ENCODE measurements around the gene RNF166.

The RNF166 gene

GRCh38 chr16:88706229-88706964 lies at the start of gene RNF166, which contains the start of gene CTU2:
Gene RNF166, minus strand, starts transcription at chr16:88706408. Its CDS starts 83 bp downstream, at chr16:88706325.
Gene CTU2, plus strand, starts transcription at chr16:88706503. Its CDS starts 28 bp downstream, at chr16:88706531.
- TF ChIP-seq YY1 (IDR thresholded peaks at IDR 0.05; ENCODE audit: insufficient read depth, insufficient read length) (no peak), SUZ12 (IDR thresholded peaks at IDR 0.05; ENCODE audit: extremely low read depth, insufficient read depth, insufficient read length) (no peak), ZNF274 (IDR thresholded peaks at IDR 0.05; ENCODE audit: low read depth, low read length) (no peak)
- Histone ChIP-seq H3K9me3 (ENCODE audit: insufficient read depth, low read length) (no peaks in the 10 kb centered on the region), H3K9ac (ENCODE audit: insufficient read length, low read depth) (peak within 1 kb of the TSS; percentile 81), H3K4me3 (ENCODE audit: insufficient read length, low read depth) (peak within 1 kb of the TSS; percentile 87), H3K4me1 (ENCODE audit: insufficient read depth, insufficient read length) (peaks cover 16% of the 10 kb centered on the region), H3K36me3 (ENCODE audit: insufficient read depth, insufficient read length, low read length) (peaks cover 49% of the 10 kb centered on the region), H3K27me3 (ENCODE audit: insufficient read depth, insufficient read length) (peaks cover 10% of the 10 kb centered on the region)
- peak; percentile 78 for DNase-seq (ENCODE audit: low read depth, low spot score)

GRCh38 chr16:88754912-88755744 lies 48.9 kb upstream of the RNF166 start:
- TF ChIP-seq YY1 (IDR thresholded peaks at IDR 0.05; ENCODE audit: insufficient read depth, insufficient read length) (no peak), ZNF274 (IDR thresholded peaks at IDR 0.05; ENCODE audit: low read depth, low read length) (no peak), SUZ12 (IDR thresholded peaks at IDR 0.05; ENCODE audit: extremely low read depth, insufficient read depth, insufficient read length) (no peak)
- Histone ChIP-seq H3K4me3 (ENCODE audit: insufficient read length, low read depth) (no peak overlapping the region), H3K27me3 (ENCODE audit: insufficient read depth, insufficient read length) (peaks cover 5% of the 10 kb centered on the region), H3K9ac (ENCODE audit: insufficient read length, low read depth) (peak overlapping the region; percentile 70), H3K4me1 (ENCODE audit: insufficient read depth, insufficient read length) (peaks cover 42% of the 10 kb centered on the region), H3K36me3 (ENCODE audit: insufficient read depth, insufficient read length, low read length) (peaks cover 47% of the 10 kb centered on the region), H3K9me3 (ENCODE audit: insufficient read depth, low read length) (no peaks in the 10 kb centered on the region)
- peak; percentile 50 for DNase-seq (ENCODE audit: low read depth, low spot score)

- Histone ChIP-seq H3K9ac (ENCODE audit: insufficient read length, low read depth) (peak overlapping the region; percentile 70), H3K4me1 (ENCODE audit: insufficient read depth, insufficient read length) (peaks cover 35% of the 10 kb centered on the region), H3K4me3 (ENCODE audit: insufficient read length, low read depth) (no peak overlapping the region), H3K27me3 (ENCODE audit: insufficient read depth, insufficient read length) (peaks cover 5% of the 10 kb centered on the region), H3K9me3 (ENCODE audit: insufficient read depth, low read length) (no peaks in the 10 kb centered on the region), H3K36me3 (ENCODE audit: insufficient read depth, insufficient read length, low read length) (peaks cover 45% of the 10 kb centered on the region)
- no peak for DNase-seq (ENCODE audit: low read depth, low spot score)
- TF ChIP-seq YY1 (IDR thresholded peaks at IDR 0.05; ENCODE audit: insufficient read depth, insufficient read length) = no peak
- TF ChIP-seq SUZ12 (IDR thresholded peaks at IDR 0.05; ENCODE audit: extremely low read depth, insufficient read depth, insufficient read length) = no peak
- no peak for TF ChIP-seq ZNF274 (IDR thresholded peaks at IDR 0.05; ENCODE audit: low read depth, low read length)
Measured at GRCh38 chr16:88754109-88754911, 48.1 kb upstream of the RNF166 start.

GRCh38 chr16:88753602-88754001 lies 47.4 kb upstream of the RNF166 start:
- peaks cover 29% of the 10 kb centered on the region for H3K4me1 ChIP-seq (ENCODE audit: insufficient read depth, insufficient read length)
- H3K27me3 ChIP-seq (ENCODE audit: insufficient read depth, insufficient read length) = peaks cover 3% of the 10 kb centered on the region

GRCh38 chr16:88753191-88753590 lies 47.0 kb upstream of the RNF166 start:
- Histone ChIP-seq H3K4me1 (ENCODE audit: insufficient read depth, insufficient read length) (peaks cover 27% of the 10 kb centered on the region), H3K36me3 (ENCODE audit: insufficient read depth, insufficient read length, low read length) (peaks cover 43% of the 10 kb centered on the region), H3K27me3 (ENCODE audit: insufficient read depth, insufficient read length) (no peaks in the 10 kb centered on the region), H3K9ac (ENCODE audit: insufficient read length, low read depth) (no peak overlapping the region), H3K4me3 (ENCODE audit: insufficient read length, low read depth) (no peak overlapping the region), H3K9me3 (ENCODE audit: insufficient read depth, low read length) (no peaks in the 10 kb centered on the region)
- no peak for DNase-seq (ENCODE audit: low read depth, low spot score)
- TF ChIP-seq YY1 (IDR thresholded peaks at IDR 0.05; ENCODE audit: insufficient read depth, insufficient read length) (no peak), ZNF274 (IDR thresholded peaks at IDR 0.05; ENCODE audit: low read depth, low read length) (no peak), SUZ12 (IDR thresholded peaks at IDR 0.05; ENCODE audit: extremely low read depth, insufficient read depth, insufficient read length) (no peak)

More at GRCh38 chr16:88753602-88754001, 47.4 kb upstream of the RNF166 start:
- peaks cover 43% of the 10 kb centered on the region for H3K36me3 ChIP-seq (ENCODE audit: insufficient read depth, insufficient read length, low read length)
- H3K9ac ChIP-seq (ENCODE audit: insufficient read length, low read depth) = no peak overlapping the region
- no peaks in the 10 kb centered on the region for H3K9me3 ChIP-seq (ENCODE audit: insufficient read depth, low read length)
- no peak overlapping the region for H3K4me3 ChIP-seq (ENCODE audit: insufficient read length, low read depth)
- TF ChIP-seq SUZ12 (IDR thresholded peaks at IDR 0.05; ENCODE audit: extremely low read depth, insufficient read depth, insufficient read length) (no peak), ZNF274 (IDR thresholded peaks at IDR 0.05; ENCODE audit: low read depth, low read length) (no peak), YY1 (IDR thresholded peaks at IDR 0.05; ENCODE audit: insufficient read depth, insufficient read length) (no peak)
- no peak for DNase-seq (ENCODE audit: low read depth, low spot score)

DNA sequence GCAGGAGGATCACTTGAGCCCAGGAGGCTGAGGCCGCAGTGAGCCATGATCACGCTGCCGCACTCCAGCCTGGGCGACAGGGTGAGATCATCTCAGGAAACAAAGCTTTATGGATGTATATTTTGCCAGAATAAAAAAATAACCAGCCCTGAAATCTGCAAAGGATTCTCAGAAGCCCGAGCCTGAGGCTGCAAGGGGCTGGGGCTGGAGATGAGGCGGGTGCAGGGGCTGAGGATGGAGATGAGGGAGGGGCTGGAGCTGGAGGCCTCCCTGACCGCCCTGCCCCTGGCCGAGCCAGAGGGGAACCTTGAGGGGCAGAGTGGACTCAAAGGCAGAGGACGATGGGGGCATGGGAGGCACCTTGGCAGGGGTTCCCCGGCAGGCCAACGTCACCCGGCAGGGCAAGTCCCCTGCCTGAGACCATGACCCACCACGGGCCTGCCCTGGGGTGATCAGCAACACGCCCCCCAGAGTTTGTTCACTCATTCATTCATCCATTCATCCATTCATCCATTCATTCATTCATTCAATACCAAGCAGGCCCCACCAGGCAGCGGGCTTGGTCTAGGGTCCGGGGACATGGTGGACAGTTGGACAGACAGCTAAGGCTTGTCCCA lies 46.3 kb upstream of the RNF166 start:
- peaks cover 30% of the 10 kb centered on the region for H3K4me1 ChIP-seq (ENCODE audit: insufficient read depth, insufficient read length)
- H3K36me3 ChIP-seq (ENCODE audit: insufficient read depth, insufficient read length, low read length) = peaks cover 46% of the 10 kb centered on the region
- TF ChIP-seq ZNF274 (IDR thresholded peaks at IDR 0.05; ENCODE audit: low read depth, low read length) = no peak
- no peak for TF ChIP-seq YY1 (IDR thresholded peaks at IDR 0.05; ENCODE audit: insufficient read depth, insufficient read length)
- no peak for TF ChIP-seq SUZ12 (IDR thresholded peaks at IDR 0.05; ENCODE audit: extremely low read depth, insufficient read depth, insufficient read length)

More for the DNA sequence above, 46.3 kb upstream of the RNF166 start:
- Histone ChIP-seq H3K9ac (ENCODE audit: insufficient read length, low read depth) (peak overlapping the region; percentile 50), H3K27me3 (ENCODE audit: insufficient read depth, insufficient read length) (no peaks in the 10 kb centered on the region), H3K4me3 (ENCODE audit: insufficient read length, low read depth) (no peak overlapping the region), H3K9me3 (ENCODE audit: insufficient read depth, low read length) (no peaks in the 10 kb centered on the region)
- no peak for DNase-seq (ENCODE audit: low read depth, low spot score)
